KMS-11 (cell line): ENCODE results near the gene MAGEL2.

ENCODE experiments used
- H2AFZ ChIP-seq: fragments of 200-600 bp; sonication (generic); 2 replicates; pipeline ENCODE4 v1.6.1; 2016; ENCODE audit warnings: antibody characterized with exemption, mixed run types, low read depth
- H3K27ac ChIP-seq: fragments of 200-600 bp; sonication (generic); 2 replicates; pipeline ENCODE4 v1.6.1; 2016; ENCODE audit warnings: mild to moderate bottlenecking, mixed run types
- H3K27me3 ChIP-seq: fragments of 200-600 bp; sonication (generic); 2 replicates; pipeline ENCODE4 v1.6.1; 2017; ENCODE audit warnings: mild to moderate bottlenecking, low read depth, mixed run types, moderate library complexity; ENCODE audit not compliant: insufficient read depth
- H3K36me3 ChIP-seq: fragments of 200-600 bp; sonication (generic); 2 replicates; pipeline ENCODE4 v1.6.1; 2017; ENCODE audit warnings: mild to moderate bottlenecking, mixed run types; ENCODE audit not compliant: insufficient read depth
- H3K4me1 ChIP-seq: fragments of 200-600 bp; sonication (generic); 2 replicates; pipeline ENCODE4 v1.6.1; 2016; ENCODE audit warnings: mild to moderate bottlenecking, low read depth, mixed run types; ENCODE audit not compliant: poor library complexity, severe bottlenecking
- H3K4me2 ChIP-seq: fragments of 200-600 bp; sonication (generic); 2 replicates; pipeline ENCODE4 v1.7.0; 2016; ENCODE audit warnings: mild to moderate bottlenecking, mixed run types
- H3K4me3 ChIP-seq: fragments of 200-600 bp; sonication (generic); IDR thresholded peaks from 2 replicates; pipeline ENCODE4 v1.6.1; 2017; ENCODE audit warnings: low read depth, low read length, mixed read lengths; ENCODE audit not compliant: insufficient read depth
- H3K79me2 ChIP-seq: fragments of 200-600 bp; sonication (generic); 2 replicates; pipeline ENCODE4 v1.6.1; 2016; ENCODE audit warnings: low read depth, mixed run types; ENCODE audit not compliant: insufficient read depth
- H3K9ac ChIP-seq: fragments of 200-600 bp; sonication (generic); 2 replicates; pipeline ENCODE4 v1.6.1; 2016; ENCODE audit warnings: mild to moderate bottlenecking, mixed run types
- H4K20me1 ChIP-seq: fragments of 200-600 bp; sonication (generic); 2 replicates; pipeline ENCODE4 v1.6.1; 2016; ENCODE audit warnings: mild to moderate bottlenecking, mixed run types; ENCODE audit not compliant: insufficient read depth
- TF ChIP-seq, protein P1 (sequence below): fragments of 200-600 bp; sonication (generic); conservative IDR thresholded peaks from 2 replicates; pipeline ENCODE4 v1.6.1; 2017; ENCODE audit warnings: low read depth, mild to moderate bottlenecking, antibody characterized with exemption, low read length, moderate library complexity, mixed read lengths

The MAGEL2 gene

DNA sequence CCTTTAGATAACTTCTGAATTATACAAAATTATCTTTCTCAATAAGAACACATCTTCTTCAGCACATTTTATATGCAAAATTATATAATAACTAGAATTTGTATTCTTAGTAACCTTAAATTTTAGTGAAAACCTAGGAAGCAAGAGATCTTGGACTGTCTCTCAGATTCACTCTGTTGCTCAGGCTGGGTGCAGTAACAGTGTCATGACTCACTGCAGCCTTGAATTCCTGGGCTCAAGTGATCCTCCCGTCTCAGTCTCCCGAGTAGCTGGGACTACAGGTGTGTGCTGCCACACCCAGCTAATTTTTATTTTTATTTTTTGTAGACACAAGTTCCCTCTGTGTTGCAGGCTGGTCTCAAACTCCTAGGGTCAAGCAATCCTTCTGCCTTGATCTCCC is 52.3 kb downstream of the MAGEL2 start:
- H3K36me3 ChIP-seq, result no peaks in the 10 kb centered on the region
- H2AFZ ChIP-seq, result no peak overlapping the region
- H3K79me2 ChIP-seq, result no peaks in the 10 kb centered on the region
- TF ChIP-seq, protein P1, sequence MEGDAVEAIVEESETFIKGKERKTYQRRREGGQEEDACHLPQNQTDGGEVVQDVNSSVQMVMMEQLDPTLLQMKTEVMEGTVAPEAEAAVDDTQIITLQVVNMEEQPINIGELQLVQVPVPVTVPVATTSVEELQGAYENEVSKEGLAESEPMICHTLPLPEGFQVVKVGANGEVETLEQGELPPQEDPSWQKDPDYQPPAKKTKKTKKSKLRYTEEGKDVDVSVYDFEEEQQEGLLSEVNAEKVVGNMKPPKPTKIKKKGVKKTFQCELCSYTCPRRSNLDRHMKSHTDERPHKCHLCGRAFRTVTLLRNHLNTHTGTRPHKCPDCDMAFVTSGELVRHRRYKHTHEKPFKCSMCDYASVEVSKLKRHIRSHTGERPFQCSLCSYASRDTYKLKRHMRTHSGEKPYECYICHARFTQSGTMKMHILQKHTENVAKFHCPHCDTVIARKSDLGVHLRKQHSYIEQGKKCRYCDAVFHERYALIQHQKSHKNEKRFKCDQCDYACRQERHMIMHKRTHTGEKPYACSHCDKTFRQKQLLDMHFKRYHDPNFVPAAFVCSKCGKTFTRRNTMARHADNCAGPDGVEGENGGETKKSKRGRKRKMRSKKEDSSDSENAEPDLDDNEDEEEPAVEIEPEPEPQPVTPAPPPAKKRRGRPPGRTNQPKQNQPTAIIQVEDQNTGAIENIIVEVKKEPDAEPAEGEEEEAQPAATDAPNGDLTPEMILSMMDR, result no peak
- H3K4me3 ChIP-seq, result no peak overlapping the region
- H4K20me1 ChIP-seq, result no peaks in the 10 kb centered on the region
- no peaks in the 10 kb centered on the region for H3K4me1 ChIP-seq
- H3K27me3 ChIP-seq, result no peaks in the 10 kb centered on the region
- no peak overlapping the region for H3K9ac ChIP-seq
- no peak overlapping the region for H3K27ac ChIP-seq
- H3K4me2 ChIP-seq, result no peak overlapping the region

DNA sequence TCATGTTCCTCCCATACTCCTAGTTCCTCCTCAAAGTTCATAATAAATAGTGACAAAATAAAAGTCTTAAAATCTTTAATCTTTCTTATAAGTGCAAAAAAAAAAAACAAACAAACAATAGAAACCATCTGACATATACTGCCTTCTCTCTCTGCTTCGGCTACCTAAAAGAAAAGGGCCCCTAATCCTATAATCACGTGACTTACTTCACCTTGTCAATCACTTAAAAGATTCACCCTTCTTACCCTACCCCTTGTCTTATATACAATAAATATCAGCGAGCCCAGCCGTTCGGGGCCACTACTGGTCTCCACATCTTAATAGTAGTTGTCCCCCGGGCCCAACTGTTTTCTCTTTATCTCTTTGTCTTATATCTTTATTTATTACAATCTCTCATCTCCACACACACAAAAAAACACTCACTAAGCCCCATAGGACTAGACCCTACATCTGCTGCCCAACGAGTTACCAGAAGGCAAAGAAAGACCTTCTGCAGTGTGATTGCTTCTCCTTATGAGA is 53.4 kb downstream of the MAGEL2 start:
- no peaks in the 10 kb centered on the region for H3K79me2 ChIP-seq
- H3K4me2 ChIP-seq, result no peak overlapping the region
- no peak overlapping the region for H3K4me3 ChIP-seq
- no peak overlapping the region for H3K27ac ChIP-seq
- H4K20me1 ChIP-seq, result no peaks in the 10 kb centered on the region
- H3K36me3 ChIP-seq, result no peaks in the 10 kb centered on the region
- TF ChIP-seq, protein P1, result no peak
- no peaks in the 10 kb centered on the region for H3K27me3 ChIP-seq
- H3K4me1 ChIP-seq, result no peaks in the 10 kb centered on the region
- no peak overlapping the region for H3K9ac ChIP-seq
- H2AFZ ChIP-seq, result no peak overlapping the region
